ENCODE measurements around the gene ZBTB48.
"Not testable (repeated sequence)": the region's sequence is repeated elsewhere in the genome, so short reads cannot be mapped to it uniquely, and the experiment has no call there.

The ZBTB48 gene

GRCh38 chr1:6579374-6580118 is at the start of gene ZBTB48:
Gene ZBTB48, plus strand, starts transcription at chr1:6579994. Its CDS starts 616 bp downstream, at chr1:6580610.
- peak; percentile 99 for DNase-seq

- DNase-seq: no peak
Measured at GRCh38 chr1:6530504-6531160, 49.2 kb upstream of the ZBTB48 start.

- no peak for DNase-seq
Measured at GRCh38 chr1:6531996-6532395, 47.8 kb upstream of the ZBTB48 start.

GRCh38 chr1:6534248-6534822 is 45.5 kb upstream of the ZBTB48 start:
- no peak for DNase-seq

GRCh38 chr1:6535214-6535613 is 44.6 kb upstream of the ZBTB48 start:
- no peak for DNase-seq

GRCh38 chr1:6536291-6536690 is 43.5 kb upstream of the ZBTB48 start:
- no peak for DNase-seq

GRCh38 chr1:6538956-6539355 is 40.8 kb upstream of the ZBTB48 start:
- no peak for DNase-seq

GRCh38 chr1:6544831-6545230 is 35.0 kb upstream of the ZBTB48 start:
- DNase-seq: no peak

- DNase-seq: no peak
Measured at GRCh38 chr1:6545276-6546112, 34.3 kb upstream of the ZBTB48 start.

GRCh38 chr1:6546326-6546725 is 33.5 kb upstream of the ZBTB48 start:
- no peak for DNase-seq

GRCh38 chr1:6547301-6547700 is 32.5 kb upstream of the ZBTB48 start:
- no peak for DNase-seq

GRCh38 chr1:6554031-6554906 is 25.5 kb upstream of the ZBTB48 start, which contains the start of gene NOL9:
Gene NOL9, minus strand, starts transcription at chr1:6554513. Its CDS starts 11 bp downstream, at chr1:6554502.
- DNase-seq: peak; percentile 97

- peak; percentile 13 for DNase-seq
Measured at GRCh38 chr1:6554907-6555778, 24.7 kb upstream of the ZBTB48 start, which contains the start of gene TAS1R1. Gene TAS1R1, plus strand, starts transcription at chr1:6555307. Its CDS starts 67 bp downstream, at chr1:6555374.

GRCh38 chr1:6557597-6557996 is 22.2 kb upstream of the ZBTB48 start:
- DNase-seq: no peak

GRCh38 chr1:6559161-6559560 is 20.6 kb upstream of the ZBTB48 start:
- DNase-seq: not testable (repeated sequence)

GRCh38 chr1:6560267-6560666 is 19.5 kb upstream of the ZBTB48 start:
- DNase-seq: no peak

GRCh38 chr1:6569033-6569432 is 10.8 kb upstream of the ZBTB48 start:
- DNase-seq: no peak

GRCh38 chr1:6570100-6570499 is 9.7 kb upstream of the ZBTB48 start:
- DNase-seq: no peak

GRCh38 chr1:6570987-6571386 is 8.8 kb upstream of the ZBTB48 start:
- DNase-seq: no peak

- DNase-seq: no peak
Measured at GRCh38 chr1:6572653-6573383, 7.0 kb upstream of the ZBTB48 start.

Measured in eye (tissue), 1 donor.